CD4-positive, CD25-positive, alpha-beta regulatory T cell (primary cell): ENCODE results near the gene LENG8. TPM values are rescaled to one million over a fixed set of nuclear protein-coding genes. Genes with fewer than 3 reads are reported as not detected.

ENCODE experiments used
- ATAC-seq, 2 donors: fragments of 150-1000 bp; cut with Tn5 transposase; one replicate each; pipeline ENCODE4 v1.10.0; 2021; ENCODE audit warnings: low read depth in 2 of 2, moderate number of reproducible peaks in 2 of 2, moderate library complexity in 1 of 2
- DNase-seq, 3 donors: peaks; one replicate each; pipeline versions ENCODE4 v3.0.0 to v3.0.0-alpha.2; 2012 to 2022; ENCODE audit warnings: mixed read lengths in 1 of 3
- H3K27ac ChIP-seq: one replicate; pipeline ENCODE4 v1.7.0; 2013; ENCODE audit warnings: mild to moderate bottlenecking, low read length; ENCODE audit not compliant: insufficient read depth, poor library complexity, severe bottlenecking
- H3K27me3 ChIP-seq: one replicate; pipeline ENCODE4 v1.7.0; 2013; ENCODE audit warnings: low read length; ENCODE audit not compliant: control insufficient read depth, insufficient read depth
- H3K36me3 ChIP-seq: one replicate; pipeline ENCODE4 v1.7.0; 2013; ENCODE audit warnings: mild to moderate bottlenecking, low read length, moderate library complexity; ENCODE audit not compliant: control insufficient read depth, insufficient read depth
- H3K4me1 ChIP-seq: 2 replicates; pipeline ENCODE4 v1.7.0; 2013; ENCODE audit warnings: mild to moderate bottlenecking, low read length; ENCODE audit not compliant: insufficient read depth, control insufficient read depth, poor library complexity, severe bottlenecking
- H3K4me3 ChIP-seq: one replicate; pipeline ENCODE4 v1.7.0; 2013; ENCODE audit warnings: low read depth, mild to moderate bottlenecking, low read length, moderate library complexity
- H3K9me3 ChIP-seq, 2 experiments: 1 replicate in 1 of 2; 2 replicates in 1 of 2; pipeline ENCODE4 v1.7.0; 2013; ENCODE audit warnings: low read length in 2 of 2, mild to moderate bottlenecking in 1 of 2, moderate library complexity in 1 of 2; ENCODE audit not compliant: control insufficient read depth in 2 of 2
- H3K27ac Mint-ChIP-seq, 3 donors: one replicate each; pipeline ENCODE4 v1.8.0; 2020 to 2022; ENCODE audit warnings: mild to moderate bottlenecking in 3 of 3, mixed read lengths in 3 of 3, moderate library complexity in 2 of 3
- H3K27me3 Mint-ChIP-seq: one replicate; pipeline ENCODE4 v1.8.0; 2022; ENCODE audit warnings: mild to moderate bottlenecking, mixed read lengths
- H3K36me3 Mint-ChIP-seq: one replicate; pipeline ENCODE4 v1.8.0; 2020; ENCODE audit warnings: mixed read lengths
- H3K4me1 Mint-ChIP-seq, 4 donors: one replicate each; pipeline ENCODE4 v1.8.0; 2020 to 2022; ENCODE audit warnings: mixed read lengths in 4 of 4, mild to moderate bottlenecking in 1 of 4
- H3K4me3 Mint-ChIP-seq, 4 donors: one replicate each; pipeline ENCODE4 v1.8.0; 2020 to 2022; ENCODE audit warnings: mild to moderate bottlenecking in 4 of 4, mixed read lengths in 4 of 4, moderate library complexity in 3 of 4
- H3K9me3 Mint-ChIP-seq, 7 donors: one replicate each; pipeline ENCODE4 v1.8.0; 2020 to 2022; ENCODE audit warnings: mixed read lengths in 7 of 7, mild to moderate bottlenecking in 3 of 7, moderate library complexity in 2 of 7
- polyA plus RNA-seq, 4 donors: library from polyadenylated mRNA; unstranded; fragments of 300-500 nt; fragmentation: Illumina TruSeq; gene quantifications; one replicate each; pipeline ENCODE4 v1.2.3, GENCODE V29; 2021
- total RNA-seq: library from RNA; stranded (reverse); gene quantifications from one replicate; pipeline ENCODE4 v1.2.3, GENCODE V29; 2022

Gene LENG8
- total and polyA plus RNA-seq, 5 donors from 2014 or later, result 3.9 to 558 (median 6.5) TPM

DNA sequence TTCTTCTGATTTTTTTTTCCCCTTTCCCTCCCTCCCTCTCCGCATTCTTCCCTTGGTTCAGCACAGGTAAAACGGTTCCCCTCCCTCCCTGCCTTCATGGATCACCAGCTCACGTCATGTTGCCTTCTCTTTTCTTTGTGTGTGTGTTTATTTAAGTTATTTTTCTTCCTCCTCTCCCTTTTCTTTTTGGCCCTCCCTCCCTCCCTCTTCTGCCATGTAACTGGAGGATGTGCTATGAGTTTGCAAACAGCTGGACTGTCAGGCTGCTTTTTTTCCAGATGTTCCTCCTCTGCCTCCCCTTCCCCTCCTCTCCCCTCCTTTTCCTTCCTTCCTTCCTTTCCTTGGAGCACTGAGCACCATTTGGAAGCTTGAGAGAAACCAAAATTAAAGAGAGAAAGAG, 12.6 kb downstream of the LENG8 start:
- Histone ChIP-seq H3K9me3 (no peaks in the 10 kb centered on the region), H3K36me3 (peaks cover 43% of the 10 kb centered on the region), H3K4me1 (peaks cover 32% of the 10 kb centered on the region), H3K27me3 (no peaks in the 10 kb centered on the region), H3K27ac (no peak overlapping the region), H3K4me3 (no peak overlapping the region)
- Mint-ChIP-seq H3K27me3 (peaks cover 17% of the 10 kb centered on the region), H3K9me3 (no peaks in the 10 kb centered on the region), H3K36me3 (peaks cover 21% of the 10 kb centered on the region), H3K4me1 (peaks cover 0 to 46% (median 23%) of the 10 kb centered on the region in 4 donors), H3K27ac (no peak overlapping the region), H3K4me3 (peak overlapping the region; percentile 41 to 79 (median 72))
- ATAC-seq (no peak), DNase-seq (no peak)

DNA sequence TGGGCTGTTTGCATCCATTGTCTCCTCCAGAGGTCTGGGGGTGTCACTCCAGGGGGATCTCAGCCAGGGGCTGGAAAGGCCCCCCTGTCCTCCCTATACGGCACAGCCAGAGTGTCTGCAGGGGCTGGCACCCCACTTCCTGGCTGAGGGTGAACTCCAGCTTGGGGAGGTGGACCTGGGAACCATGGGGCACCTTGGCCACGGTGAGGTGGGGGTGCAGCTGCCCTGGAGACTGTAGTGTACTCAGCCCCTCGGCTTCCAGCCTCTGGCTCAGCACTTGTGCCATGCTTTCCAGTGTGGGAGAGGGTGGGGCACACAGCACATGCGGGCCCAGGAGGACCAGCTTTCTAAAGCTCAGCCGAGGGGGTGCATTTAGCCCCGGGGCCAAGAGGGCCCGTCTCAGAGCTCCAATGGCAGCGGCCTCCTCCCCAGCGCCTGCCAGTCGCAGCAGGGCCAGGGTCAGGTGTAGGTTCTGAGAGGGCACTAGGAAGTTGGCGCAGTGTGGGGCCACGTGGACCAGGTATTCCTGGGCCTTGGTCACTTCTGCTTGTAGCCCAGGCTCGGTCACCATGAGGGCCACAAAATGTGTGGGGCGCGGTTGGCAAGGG, 13.2 kb downstream of the LENG8 start:
- Mint-ChIP-seq H3K9me3 (no peaks in the 10 kb centered on the region), H3K27ac (peak overlapping the region in 1 of 3 donors; percentile 73), H3K4me1 (peaks cover 0 to 46% (median 23%) of the 10 kb centered on the region in 4 donors), H3K27me3 (peaks cover 17% of the 10 kb centered on the region), H3K4me3 (peak overlapping the region; percentile 41 to 79 (median 72)), H3K36me3 (peaks cover 21% of the 10 kb centered on the region)
- no peak for DNase-seq
- ATAC-seq, result no peak
- peaks cover 32% of the 10 kb centered on the region for H3K4me1 ChIP-seq
- H3K27ac ChIP-seq, result peak overlapping the region; percentile 85
- H3K4me3 ChIP-seq, result no peak overlapping the region
- no peaks in the 10 kb centered on the region for H3K9me3 ChIP-seq
- no peaks in the 10 kb centered on the region for H3K27me3 ChIP-seq
- peaks cover 38% of the 10 kb centered on the region for H3K36me3 ChIP-seq

DNA sequence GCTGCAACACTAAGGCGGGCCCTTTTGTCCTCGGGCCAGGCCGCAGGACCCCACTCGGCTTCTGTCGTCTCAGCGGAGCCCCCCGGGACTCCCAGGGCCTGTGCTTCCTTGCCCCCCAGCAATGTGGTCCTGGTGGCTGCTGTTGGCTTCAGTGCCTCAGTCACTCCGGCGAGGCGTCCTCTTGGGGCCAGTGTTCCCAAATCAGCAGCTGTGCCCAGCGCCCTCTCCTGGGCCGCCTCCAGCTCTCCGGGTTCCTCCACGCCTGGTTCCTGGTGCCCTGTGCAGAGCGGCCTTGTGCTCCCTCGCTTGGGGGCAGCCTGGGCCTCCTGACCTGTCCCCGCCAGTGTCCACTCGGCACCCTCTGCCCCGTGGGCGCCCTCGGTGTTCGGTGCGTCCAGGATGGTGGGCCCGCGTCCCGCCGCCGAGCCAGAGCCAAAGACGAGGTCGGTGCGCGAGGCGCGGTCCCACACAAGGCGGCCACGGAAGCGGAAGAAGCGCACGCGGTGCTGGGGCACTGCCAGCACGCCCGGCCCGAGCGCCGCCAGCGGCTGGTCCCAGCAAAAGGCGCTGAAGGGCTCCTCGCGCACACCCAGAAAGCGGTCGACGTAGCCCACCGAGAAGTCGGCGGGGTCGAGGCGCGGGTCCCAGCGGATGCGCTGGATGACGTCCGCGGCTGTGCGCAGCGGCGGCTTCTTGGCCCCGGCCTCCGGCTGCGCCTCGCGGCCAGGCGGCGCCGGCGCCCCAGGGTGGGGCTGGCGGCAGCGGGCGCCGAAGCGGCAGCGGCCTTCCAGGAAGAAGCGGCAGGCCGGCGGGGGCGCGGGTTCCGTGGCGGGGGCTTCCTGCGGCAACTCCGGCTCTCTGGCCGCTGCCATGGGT, 13.9 kb downstream of the LENG8 start:
- Mint-ChIP-seq H3K36me3 (peaks cover 19% of the 10 kb centered on the region), H3K9me3 (no peaks in the 10 kb centered on the region), H3K4me3 (peak overlapping the region; percentile 69 to 98 (median 85)), H3K27me3 (peaks cover 22% of the 10 kb centered on the region), H3K27ac (peak overlapping the region; percentile 59 to 97 (median 93)), H3K4me1 (peaks cover 0 to 46% (median 23%) of the 10 kb centered on the region in 4 donors)
- Histone ChIP-seq H3K9me3 (no peaks in the 10 kb centered on the region), H3K4me1 (peaks cover 32% of the 10 kb centered on the region), H3K27me3 (no peaks in the 10 kb centered on the region), H3K27ac (peak overlapping the region; percentile 85), H3K36me3 (peaks cover 31% of the 10 kb centered on the region), H3K4me3 (no peak overlapping the region)
- ATAC-seq, result peak; percentile 39 to 54
- DNase-seq, result peak; percentile 50 to 83 (median 72)

DNA sequence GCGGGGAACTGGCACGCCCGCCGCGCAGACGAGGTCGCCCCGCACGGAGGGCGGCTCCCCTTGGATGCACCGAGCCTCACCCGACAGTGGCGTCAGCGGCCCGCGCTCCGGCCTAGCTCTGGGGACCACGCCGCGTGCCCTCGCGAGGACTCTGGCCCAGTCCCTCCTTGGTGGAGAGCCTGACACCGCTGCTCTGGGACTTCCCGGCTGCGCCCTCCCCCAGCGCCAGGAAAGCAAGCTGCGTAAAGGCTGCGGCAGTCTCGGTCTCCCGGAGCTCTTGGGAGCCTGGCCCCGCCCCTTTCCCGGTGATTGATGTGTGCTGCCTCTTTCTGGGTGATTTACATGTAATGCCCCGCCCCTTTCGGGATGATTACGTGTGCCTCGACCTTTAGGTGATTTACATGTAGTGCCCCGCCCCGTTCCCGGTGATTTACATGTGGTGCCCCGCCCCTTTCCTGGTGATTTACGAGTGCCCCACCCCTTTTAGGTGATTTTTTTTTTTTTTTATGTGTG, 14.6 kb downstream of the LENG8 start, which contains the start of gene LENG9:
Gene LENG9, minus strand, starts transcription at position 248 of the 513 bp plus-strand sequence. CDS start 252 bp downstream, outside the sequence.
- H3K36me3 ChIP-seq, result peaks cover 24% of the 10 kb centered on the region
- H3K4me1 Mint-ChIP-seq, result peaks cover 0 to 41% (median 20%) of the 10 kb centered on the region in 4 donors
- peaks cover 32% of the 10 kb centered on the region for H3K4me1 ChIP-seq
- DNase-seq, result peak; percentile 90 to 98 (median 93)
- peak within 1 kb of the TSS; percentile 93 to 97 (median 93) for H3K27ac Mint-ChIP-seq
- H3K4me3 ChIP-seq, result peak within 1 kb of the TSS; percentile 62
- peaks cover 29% of the 10 kb centered on the region for H3K27me3 Mint-ChIP-seq
- peaks cover 12% of the 10 kb centered on the region for H3K36me3 Mint-ChIP-seq
- H3K27ac ChIP-seq, result peak within 1 kb of the TSS; percentile 85
- no peaks in the 10 kb centered on the region for H3K27me3 ChIP-seq
- H3K4me3 Mint-ChIP-seq, result peak within 1 kb of the TSS; percentile 89 to 98 (median 93)
- H3K9me3 ChIP-seq, result no peaks in the 10 kb centered on the region
- peak; percentile 65 to 71 for ATAC-seq
- no peaks in the 10 kb centered on the region for H3K9me3 Mint-ChIP-seq

DNA sequence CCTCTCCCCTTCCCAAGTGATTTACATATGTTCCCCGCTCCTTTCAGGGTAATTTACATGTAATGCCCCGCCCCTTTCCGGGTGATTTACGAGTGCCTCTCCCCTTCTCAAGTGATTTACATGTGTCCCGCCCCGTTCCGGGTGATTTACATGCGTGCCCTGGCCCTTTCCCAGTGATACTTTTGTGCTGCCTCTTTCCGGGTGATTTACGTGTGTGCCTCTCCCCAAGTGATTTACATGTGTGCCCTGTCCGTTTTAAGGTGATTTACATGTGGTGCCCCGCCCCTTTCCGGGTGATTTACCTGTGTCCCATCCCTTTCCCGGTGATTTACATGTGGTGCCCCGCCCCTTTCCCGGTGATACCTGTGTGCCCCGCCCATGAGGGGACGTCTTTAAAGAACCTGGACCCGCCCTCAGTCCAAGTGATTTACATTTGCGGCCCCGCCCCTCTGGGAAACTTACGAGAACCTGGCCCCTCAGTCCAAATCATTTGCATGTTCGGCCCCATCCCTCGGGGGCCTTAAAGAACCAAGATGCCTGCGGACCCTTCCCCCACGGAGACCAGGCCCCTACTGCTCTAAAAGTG, 15.1 kb downstream of the LENG8 start:
- H3K4me3 ChIP-seq, result peak overlapping the region; percentile 62
- peaks cover 19% of the 10 kb centered on the region for H3K36me3 ChIP-seq
- Mint-ChIP-seq H3K27me3 (peaks cover 34% of the 10 kb centered on the region), H3K9me3 (no peaks in the 10 kb centered on the region), H3K4me3 (peak overlapping the region; percentile 89 to 98 (median 93)), H3K27ac (peak overlapping the region in 2 of 3 donors; percentile 93), H3K36me3 (peaks cover 7% of the 10 kb centered on the region), H3K4me1 (peaks cover 0 to 35% (median 15%) of the 10 kb centered on the region in 4 donors)
- DNase-seq, result peak; percentile 84 to 94 (median 88)
- H3K27ac ChIP-seq, result peak overlapping the region; percentile 85
- no peaks in the 10 kb centered on the region for H3K27me3 ChIP-seq
- H3K4me1 ChIP-seq, result peaks cover 32% of the 10 kb centered on the region
- peak; percentile 56 for ATAC-seq
- H3K9me3 ChIP-seq, result no peaks in the 10 kb centered on the region

DNA sequence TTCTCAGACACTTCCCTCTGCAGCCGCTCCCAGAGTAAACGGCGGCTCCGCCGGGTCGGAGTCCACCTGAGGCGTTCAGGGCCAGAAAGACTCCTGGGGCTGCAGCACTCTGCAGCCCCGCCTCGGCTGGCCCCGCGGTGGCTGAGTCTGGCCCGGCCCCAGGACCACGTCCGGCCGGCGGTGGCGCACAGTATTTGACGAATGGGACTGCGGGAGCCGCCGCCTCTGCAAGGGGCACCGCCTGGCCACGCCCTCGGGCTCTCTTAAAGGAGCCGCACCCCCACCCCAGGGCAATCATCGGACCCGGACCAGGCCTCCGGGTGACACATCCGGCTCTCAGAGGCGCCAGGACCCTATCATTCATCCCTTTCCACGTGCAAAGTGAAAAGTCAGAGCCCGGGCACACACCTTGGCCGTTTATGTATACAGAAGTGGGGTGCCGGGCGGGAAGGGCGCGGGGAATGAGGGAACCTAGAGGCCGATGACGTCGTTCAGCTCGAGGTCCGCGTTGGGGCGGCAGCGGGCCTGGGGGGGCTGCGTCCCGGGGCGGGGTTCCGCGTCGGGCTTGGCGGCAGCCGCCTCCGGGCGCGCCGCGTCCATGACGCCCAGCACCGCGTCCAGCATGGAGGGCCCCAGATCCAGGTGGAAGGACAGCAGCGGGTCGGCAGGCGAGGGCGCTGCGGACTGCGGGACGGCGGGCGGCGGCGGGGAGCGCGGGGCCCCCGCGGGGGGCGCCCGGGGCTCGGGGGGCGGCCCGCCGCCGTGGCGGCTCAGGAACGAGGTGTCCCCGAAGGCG, 15.8 kb downstream of the LENG8 start:
- Histone ChIP-seq H3K36me3 (peaks cover 12% of the 10 kb centered on the region), H3K27ac (peak overlapping the region; percentile 85), H3K27me3 (peaks cover 5% of the 10 kb centered on the region), H3K9me3 (no peaks in the 10 kb centered on the region), H3K4me1 (peaks cover 32% of the 10 kb centered on the region), H3K4me3 (peak overlapping the region; percentile 62)
- Mint-ChIP-seq H3K36me3 (peaks cover 2% of the 10 kb centered on the region), H3K27ac (peak overlapping the region in 2 of 3 donors; percentile 93), H3K4me1 (peaks cover 0 to 32% (median 11%) of the 10 kb centered on the region in 4 donors), H3K4me3 (peak overlapping the region; percentile 89 to 98 (median 93)), H3K27me3 (peaks cover 40% of the 10 kb centered on the region), H3K9me3 (no peaks in the 10 kb centered on the region)
- ATAC-seq, result peak; percentile 13 to 32
- peak; percentile 61 to 88 (median 65) for DNase-seq
